ENCODE measurements around the gene FOXP2.

GRCh38 chr7:114428211-114428610 lies 13.6 kb downstream of the FOXP2 start:
- TF ChIP-seq, protein P1, sequence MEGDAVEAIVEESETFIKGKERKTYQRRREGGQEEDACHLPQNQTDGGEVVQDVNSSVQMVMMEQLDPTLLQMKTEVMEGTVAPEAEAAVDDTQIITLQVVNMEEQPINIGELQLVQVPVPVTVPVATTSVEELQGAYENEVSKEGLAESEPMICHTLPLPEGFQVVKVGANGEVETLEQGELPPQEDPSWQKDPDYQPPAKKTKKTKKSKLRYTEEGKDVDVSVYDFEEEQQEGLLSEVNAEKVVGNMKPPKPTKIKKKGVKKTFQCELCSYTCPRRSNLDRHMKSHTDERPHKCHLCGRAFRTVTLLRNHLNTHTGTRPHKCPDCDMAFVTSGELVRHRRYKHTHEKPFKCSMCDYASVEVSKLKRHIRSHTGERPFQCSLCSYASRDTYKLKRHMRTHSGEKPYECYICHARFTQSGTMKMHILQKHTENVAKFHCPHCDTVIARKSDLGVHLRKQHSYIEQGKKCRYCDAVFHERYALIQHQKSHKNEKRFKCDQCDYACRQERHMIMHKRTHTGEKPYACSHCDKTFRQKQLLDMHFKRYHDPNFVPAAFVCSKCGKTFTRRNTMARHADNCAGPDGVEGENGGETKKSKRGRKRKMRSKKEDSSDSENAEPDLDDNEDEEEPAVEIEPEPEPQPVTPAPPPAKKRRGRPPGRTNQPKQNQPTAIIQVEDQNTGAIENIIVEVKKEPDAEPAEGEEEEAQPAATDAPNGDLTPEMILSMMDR (conservative IDR thresholded peaks at IDR 0.05; ENCODE audit: low read length) = no peak
- TF ChIP-seq EZH2phosphoT487 (IDR thresholded peaks at IDR 0.05; ENCODE audit: borderline replicate concordance, low read depth, low read length) = no peak

Data from OCI-LY7 (cell line).